Esophagus muscularis mucosa (tissue), 4 donors: Measurements from ENCODE around the gene GRHL3. TPM values are rescaled to one million over a fixed set of nuclear protein-coding genes. Genes with fewer than 3 reads are reported as not detected.

ENCODE experiments used
- DNase-seq: peaks from one replicate; pipeline ENCODE4 v3.0.0-alpha.2; 2017; ENCODE audit errors: extremely low spot score
- H3K27ac ChIP-seq, 4 donors: fragments of 200-600 bp; sonication (generic); replicated peaks in 1 of 4; 1 replicate in 3 of 4; 2 replicates in 1 of 4; pipeline ENCODE4 v1.5.1; 2016 to 2019; ENCODE audit warnings: mild to moderate bottlenecking in 1 of 4
- H3K27me3 ChIP-seq, 4 donors: fragments of 200-600 bp; sonication (generic); one replicate each; pipeline versions ENCODE4 v1.5.1 to v1.6.0; 2016 to 2019
- H3K36me3 ChIP-seq, 4 donors: fragments of 200-600 bp; sonication (generic); one replicate each; pipeline ENCODE4 v1.5.1; 2016 to 2019
- H3K4me1 ChIP-seq, 4 donors: fragments of 200-600 bp; sonication (generic); one replicate each; pipeline ENCODE4 v1.5.1; 2016 to 2019
- H3K4me3 ChIP-seq, 4 donors: fragments of 200-600 bp; sonication (generic); 1 replicate in 2 of 4; 2 replicates in 2 of 4; pipeline ENCODE4 v1.5.1; 2016 to 2019; ENCODE audit warnings: mild to moderate bottlenecking in 4 of 4, moderate library complexity in 1 of 4
- H3K9me3 ChIP-seq, 4 donors: fragments of 200-600 bp; sonication (generic); 1 replicate in 3 of 4; 2 replicates in 1 of 4; pipeline ENCODE4 v1.5.1; 2016 to 2019
- CTCF ChIP-seq, 3 experiments: fragments of 200-600 bp in 2 of 3; fragments of 450-650 bp in 1 of 3; sonication (generic) in 2 of 3; IDR thresholded peaks; one replicate each; pipeline ENCODE4 v1.5.1; 2017 to 2019; ENCODE audit warnings: antibody characterized with exemption in 3 of 3, mild to moderate bottlenecking in 2 of 3, moderate library complexity in 1 of 3
- EP300 ChIP-seq: sonication (generic); formaldehyde crosslinking; IDR thresholded peaks from one replicate; pipeline ENCODE4 v1.6.1; 2017; ENCODE audit warnings: antibody characterized with exemption
- POLR2A ChIP-seq: fragments of 450-650 bp; IDR thresholded peaks from one replicate; pipeline ENCODE4 v1.6.1; 2017; ENCODE audit warnings: antibody characterized with exemption, moderate library complexity, mild to moderate bottlenecking, low read depth
- POLR2AphosphoS5 ChIP-seq, 2 donors: sonication (generic); formaldehyde crosslinking; IDR thresholded peaks; one replicate each; pipeline ENCODE4 v1.6.1; 2017; ENCODE audit warnings: antibody characterized with exemption in 2 of 2
- WGBS: methylation state at CpG from one replicate; pipeline ENCODE4 v1.1.5; 2018; 5-methylcytosine and 5-hydroxymethylcytosine counted together
- intact Hi-C: fragments of 100-400 bp; cut with DNase I; formaldehyde crosslinking; loops from one replicate; pipeline ENCODE4 v1.15.1; 2023
- total RNA-seq, 4 donors: library from RNA; depleted of rRNA; stranded (reverse); fragments of >200 nt; gene quantifications; one replicate each; pipeline versions ENCODE4 v1.1.0 to v1.2.1, GENCODE V29; 2016

The GRHL3 gene
- total RNA-seq, 4 donors from 2014 or later, result not detected

GRCh38 chr1:24319962-24320361, 805 bp downstream of the GRHL3 start:
- intact Hi-C loops, result no loop called here
- H3K27ac ChIP-seq, result no peak overlapping the region
- WGBS, result 95% methylated on average over 1 of the region's 1 CpG
- DNase-seq, result no peak
- H3K36me3 ChIP-seq, result no peaks in the 10 kb centered on the region
- H3K27me3 ChIP-seq, result peaks cover 0 to 46% (median 10%) of the 10 kb centered on the region in 4 donors
- no peak for TF ChIP-seq POLR2A
- TF ChIP-seq POLR2AphosphoS5 (IDR thresholded peaks at IDR 0.05), result no peak
- TF ChIP-seq CTCF (IDR thresholded peaks at IDR 0.05), result no peak
- TF ChIP-seq EP300, result no peak
- H3K4me1 ChIP-seq, result peaks cover 12 to 39% (median 29%) of the 10 kb centered on the region in 4 donors
- H3K4me3 ChIP-seq, result no peak overlapping the region
- no peaks in the 10 kb centered on the region for H3K9me3 ChIP-seq

GRCh38 chr1:24321126-24321525, 2.0 kb downstream of the GRHL3 start:
- intact Hi-C loops, result no loop called here
- no peak for DNase-seq
- H3K4me1 ChIP-seq, result peaks cover 12 to 39% (median 29%) of the 10 kb centered on the region in 4 donors
- peak overlapping the region in 2 of 4 donors; percentile 54 to 62 for H3K4me3 ChIP-seq
- no peaks in the 10 kb centered on the region for H3K36me3 ChIP-seq
- WGBS, result 97% methylated on average over 6 of the region's 8 CpGs
- H3K27me3 ChIP-seq, result peaks cover 0 to 37% (median 10%) of the 10 kb centered on the region in 4 donors
- no peak overlapping the region for H3K27ac ChIP-seq
- no peaks in the 10 kb centered on the region for H3K9me3 ChIP-seq
- no peak for TF ChIP-seq POLR2AphosphoS5 (IDR thresholded peaks at IDR 0.05)
- no peak for TF ChIP-seq CTCF (IDR thresholded peaks at IDR 0.05)
- no peak for TF ChIP-seq POLR2A
- TF ChIP-seq EP300, result no peak

GRCh38 chr1:24321697-24322469, 2.7 kb downstream of the GRHL3 start:
- intact Hi-C loops, result no loop called here
- Histone ChIP-seq H3K9me3 (no peaks in the 10 kb centered on the region), H3K27me3 (peaks cover 0 to 31% (median 10%) of the 10 kb centered on the region in 4 donors), H3K36me3 (no peaks in the 10 kb centered on the region), H3K4me1 (peaks cover 12 to 39% (median 29%) of the 10 kb centered on the region in 4 donors), H3K4me3 (peak overlapping the region; percentile 54 to 64 (median 62)), H3K27ac (peak overlapping the region; percentile 4 to 59 (median 39))
- WGBS, result 6% methylated on average over 16 of the region's 72 CpGs
- TF ChIP-seq EP300, result no peak
- no peak for TF ChIP-seq CTCF (IDR thresholded peaks at IDR 0.05)
- no peak for TF ChIP-seq POLR2A
- TF ChIP-seq POLR2AphosphoS5 (IDR thresholded peaks at IDR 0.05), result no peak
- no peak for DNase-seq

- WGBS, result 49% methylated on average over 15 of the region's 33 CpGs
- TF ChIP-seq EP300 (no peak), POLR2A (no peak), CTCF (IDR thresholded peaks at IDR 0.05) (no peak), POLR2AphosphoS5 (IDR thresholded peaks at IDR 0.05) (no peak)
- peaks cover 12 to 39% (median 29%) of the 10 kb centered on the region in 4 donors for H3K4me1 ChIP-seq
- H3K9me3 ChIP-seq, result no peaks in the 10 kb centered on the region
- peak overlapping the region; percentile 54 to 64 (median 62) for H3K4me3 ChIP-seq
- intact Hi-C loops, result no loop called here
- no peaks in the 10 kb centered on the region for H3K36me3 ChIP-seq
- peaks cover 0 to 23% (median 10%) of the 10 kb centered on the region in 4 donors for H3K27me3 ChIP-seq
- peak overlapping the region in 3 of 4 donors; percentile 4 to 59 (median 43) for H3K27ac ChIP-seq
- no peak for DNase-seq
These were observed 3.5 kb downstream of the GRHL3 start for GRCh38 chr1:24322470-24323177.
